HG03064 (cell line): Measurements from ENCODE around the gene CLNK.

Experiments
- ATAC-seq: cut with Tn5 transposase; IDR thresholded peaks from one replicate; pipeline ENCODE4 v1.9.1; 2021; ENCODE audit warnings: low read depth; ENCODE audit not compliant: unreplicated experiment

The CLNK gene

GRCh38 chr4:10461091-10461849 is 223.3 kb downstream of the CLNK start:
- ATAC-seq = peak; percentile 62

GRCh38 chr4:10460313-10461047 is 224.1 kb downstream of the CLNK start:
- ATAC-seq = no peak

DNA sequence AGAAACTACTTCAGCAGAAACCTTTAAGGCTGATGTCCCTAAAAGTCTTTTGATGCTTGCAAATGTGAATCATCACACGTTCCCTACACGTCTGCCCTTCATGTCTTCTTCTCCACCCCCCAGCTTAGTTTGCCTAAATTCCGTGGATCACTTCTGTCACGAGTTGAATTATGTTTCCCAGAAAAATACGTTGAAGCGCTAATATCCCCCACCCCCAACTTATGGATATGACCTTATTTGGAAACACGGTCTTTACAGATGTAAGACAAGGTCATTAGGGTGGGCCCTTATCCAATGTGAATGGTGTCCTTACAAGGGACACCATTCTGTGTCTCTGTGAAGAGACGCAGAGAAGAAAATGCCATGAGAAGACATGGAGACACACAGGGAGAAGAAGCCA is 225.3 kb downstream of the CLNK start:
- no peak for ATAC-seq

GRCh38 chr4:10458177-10458576 is 226.4 kb downstream of the CLNK start:
- ATAC-seq = no peak

- ATAC-seq = peak; percentile 75
Observed at GRCh38 chr4:10457255-10457801, 227.2 kb downstream of the CLNK start, which contains the start of gene ZNF518B. Gene ZNF518B (minus strand): TSS chr4:10457426. CDS start chr4:10446328, 11,098 bp downstream.

DNA sequence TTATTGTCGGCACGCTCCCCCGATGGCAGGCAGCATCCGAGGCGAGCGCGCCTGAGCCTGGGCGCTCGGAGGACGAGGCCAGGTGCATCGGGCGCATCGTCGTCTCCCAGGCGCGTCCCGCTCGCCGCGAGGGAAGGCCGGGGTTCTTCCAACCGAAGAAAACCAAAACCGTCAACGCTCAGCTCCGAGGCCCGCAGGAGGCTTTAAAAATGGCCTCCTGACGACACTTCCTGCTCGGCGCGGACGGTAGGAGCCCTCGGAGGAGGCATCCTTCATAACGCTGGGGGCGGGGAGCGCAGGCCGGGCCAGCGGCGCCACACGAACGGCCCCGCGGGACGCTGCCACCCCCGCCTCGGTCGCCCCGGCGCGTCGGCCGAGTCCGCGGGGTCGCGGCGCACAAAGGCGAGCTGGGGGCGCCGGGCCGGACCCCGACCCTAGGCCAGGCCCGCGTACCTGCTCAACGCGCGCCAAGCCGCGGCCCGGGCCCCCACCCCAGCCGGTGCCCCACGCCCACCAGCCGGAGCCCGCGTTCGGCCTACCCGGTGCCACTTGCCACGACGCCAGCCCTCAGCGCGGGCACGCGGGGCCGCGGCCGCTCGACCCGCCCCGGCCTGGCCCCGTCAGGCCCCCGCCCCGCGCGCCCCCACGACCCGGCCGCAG is 227.8 kb downstream of the CLNK start:
- ATAC-seq = peak; percentile 68

DNA sequence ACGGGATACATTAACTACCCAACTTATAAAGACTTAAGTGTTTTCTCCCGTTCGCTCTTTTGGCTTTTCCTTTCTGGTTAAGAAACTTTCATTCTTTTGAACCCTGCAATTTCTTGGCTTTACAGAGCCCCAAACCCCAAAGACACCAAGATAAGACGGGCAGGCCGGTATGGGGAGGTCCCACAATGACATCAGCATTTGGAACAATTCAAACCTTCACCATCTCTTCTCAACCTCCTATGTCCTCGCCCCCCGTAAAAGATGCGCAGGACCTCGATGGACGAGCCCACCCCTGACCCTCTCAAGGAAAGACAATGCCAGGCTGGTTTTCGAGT is 228.3 kb downstream of the CLNK start:
- no peak for ATAC-seq

DNA sequence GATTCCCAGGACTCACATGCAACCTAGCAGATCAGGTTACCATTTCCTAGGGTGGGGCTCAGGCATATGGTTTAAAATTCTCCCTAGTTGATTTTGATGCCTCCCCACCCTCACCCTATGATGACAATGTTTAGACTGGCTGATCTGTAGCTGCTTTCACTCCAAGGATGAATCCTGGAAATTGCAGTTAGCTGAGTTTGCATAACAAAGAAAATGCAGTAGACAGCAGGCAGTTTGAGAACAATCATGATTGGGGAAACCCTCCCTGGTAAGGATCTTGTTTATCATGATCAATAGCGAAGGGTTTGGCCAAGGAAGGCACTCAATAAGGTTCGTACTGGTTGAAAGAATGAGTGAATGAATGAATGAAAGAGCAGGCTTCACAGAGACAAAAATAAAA is 229.4 kb downstream of the CLNK start:
- no peak for ATAC-seq

DNA sequence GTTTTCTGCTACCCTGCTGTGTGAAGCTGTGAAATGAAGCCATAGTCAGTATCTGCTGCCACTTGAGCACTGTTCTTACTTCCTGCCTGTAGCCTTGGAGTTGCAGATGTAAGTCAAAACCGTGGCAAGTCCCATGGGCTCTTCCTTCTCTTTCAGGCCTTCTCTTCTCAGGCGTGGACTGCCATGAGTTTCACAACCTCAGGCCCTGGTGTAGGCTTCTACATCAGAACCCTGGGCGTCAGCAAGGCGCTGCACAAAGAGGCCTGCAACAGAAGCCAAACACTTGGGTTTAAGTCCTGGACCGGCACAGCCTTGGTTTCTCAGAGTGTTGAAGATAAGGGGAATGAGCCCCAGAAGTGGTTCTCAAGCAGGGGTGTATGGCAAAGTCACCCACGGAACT is 229.8 kb downstream of the CLNK start:
- ATAC-seq = no peak

GRCh38 chr4:10454121-10454520 is 230.4 kb downstream of the CLNK start:
- ATAC-seq = no peak

GRCh38 chr4:10448991-10449390 is 235.6 kb downstream of the CLNK start:
- ATAC-seq = no peak

DNA sequence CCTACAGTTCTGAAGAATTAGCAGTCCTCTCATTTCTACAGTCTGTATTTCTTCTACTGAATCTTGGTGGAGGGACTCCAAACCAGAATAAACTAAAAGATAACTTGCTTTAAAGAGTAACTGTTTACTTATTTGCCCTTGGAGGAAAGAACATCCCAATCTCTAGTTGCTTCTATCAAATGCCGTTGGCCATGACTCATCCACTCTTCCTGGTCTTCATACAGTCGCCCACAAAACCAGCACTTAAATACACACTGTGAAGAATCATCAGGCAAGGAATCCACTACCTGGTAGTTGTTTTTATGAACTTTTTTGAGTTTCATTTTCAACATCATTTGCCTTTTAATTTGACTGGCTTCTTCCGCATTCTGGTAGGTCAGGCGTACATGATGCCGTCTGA is 241.6 kb downstream of the CLNK start:
- ATAC-seq = no peak

DNA sequence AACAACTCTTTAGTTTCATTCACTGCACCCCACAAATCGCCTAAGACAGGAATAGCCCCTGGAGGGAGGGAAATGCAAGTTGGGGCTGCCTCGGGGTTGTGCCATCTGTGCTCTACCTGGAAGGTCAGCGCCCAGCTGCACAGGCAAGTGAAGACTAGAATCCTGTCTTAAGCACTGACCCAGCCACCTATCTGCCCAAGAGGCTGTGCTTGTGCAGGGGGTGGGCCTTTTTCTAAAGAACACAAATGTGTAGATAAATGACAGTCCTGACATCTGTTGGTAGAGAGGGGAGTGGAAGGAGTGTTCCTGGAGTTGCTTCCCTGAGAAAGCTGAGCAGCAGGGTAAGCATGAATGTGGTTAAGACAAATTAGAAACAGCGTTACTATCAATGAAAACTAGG is 243.1 kb downstream of the CLNK start:
- ATAC-seq = no peak

DNA sequence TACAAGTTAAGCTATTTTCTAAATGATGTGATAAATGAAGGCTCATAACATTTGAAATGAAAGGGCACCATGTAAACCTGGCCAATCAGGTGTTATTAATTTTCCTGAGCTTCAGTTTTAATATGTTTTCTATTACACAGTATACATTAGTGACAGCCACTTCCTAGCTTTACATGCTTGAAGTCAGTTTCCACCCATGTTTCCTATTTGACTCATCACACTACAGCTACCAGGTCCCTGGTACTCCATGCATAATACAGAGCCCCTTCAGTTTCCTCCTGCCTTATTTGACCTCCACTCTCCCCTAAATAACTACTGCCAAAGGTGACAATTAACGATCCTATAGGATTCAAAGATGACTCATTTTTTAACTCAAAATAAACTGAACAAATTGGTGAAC is 245.6 kb downstream of the CLNK start:
- no peak for ATAC-seq

GRCh38 chr4:10437735-10438134 is 246.8 kb downstream of the CLNK start:
- ATAC-seq = no peak
